ENCODE results near the gene TOR3A. TPM values are rescaled to one million over a fixed set of nuclear protein-coding genes. Genes with fewer than 3 reads are reported as not detected.

The TOR3A gene
- total and polyA plus RNA-seq, 2 of the 13 experiments (the other 11 are each of a cell fraction or from before 2014, with no cell fraction given), result 14.7 to 28.4 TPM

DNA sequence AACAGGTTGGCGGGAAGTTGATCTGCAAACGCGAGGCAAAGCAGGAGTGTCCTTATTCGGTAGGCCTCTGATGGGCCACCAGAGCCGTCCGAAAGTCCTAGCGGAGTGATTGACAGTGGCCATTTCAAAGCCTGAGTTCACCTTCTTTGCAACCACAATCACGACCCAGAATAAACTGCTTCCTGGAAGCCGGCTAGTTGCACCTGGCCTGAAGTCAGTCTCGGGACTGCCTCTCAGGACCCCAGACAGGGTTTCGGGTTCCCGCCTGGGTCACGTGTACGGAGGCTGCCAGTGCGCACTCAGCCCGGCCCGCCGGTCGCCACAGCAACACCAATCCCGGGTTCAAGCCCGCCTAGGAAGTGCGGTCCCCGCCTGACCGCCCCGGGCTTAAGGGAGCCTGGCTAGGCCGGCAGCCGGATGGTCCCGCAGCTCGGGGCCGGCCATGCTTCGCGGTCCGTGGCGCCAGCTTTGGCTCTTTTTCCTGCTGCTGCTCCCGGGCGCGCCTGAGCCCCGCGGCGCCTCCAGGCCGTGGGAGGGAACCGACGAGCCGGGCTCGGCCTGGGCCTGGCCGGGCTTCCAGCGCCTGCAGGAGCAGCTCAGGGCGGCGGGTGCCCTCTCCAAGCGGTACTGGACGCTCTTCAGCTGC is at the start of gene TOR3A (continued):
- TF ChIP-seq ZNF761 (CRISPR knock-in tag; conservative IDR thresholded peaks at IDR 0.05) (no peak), PAWR (CRISPR knock-in tag; IDR thresholded peaks at IDR 0.05; ENCODE audit: borderline replicate concordance) (no peak), FOXP1 (IDR thresholded peaks at IDR 0.05) (no peak), FOXP1 (CRISPR knock-in tag; IDR thresholded peaks at IDR 0.05) (no peak), ZNF317 (CRISPR knock-in tag; IDR thresholded peaks at IDR 0.05) (0 out of 2 replicates have a peak, but pooled peaks have one; percentile 41), ZNF703 (CRISPR knock-in tag; IDR thresholded peaks at IDR 0.05; ENCODE audit: borderline replicate concordance) (no peak), EP300 (IDR thresholded peaks at IDR 0.05; ENCODE audit: low read depth in 2 of 2, low read length in 2 of 2) (0 out of 4 replicates have a peak, but pooled peaks of 1 of the 2 experiments have one; percentile 3), EP300 (CRISPR knock-in tag; IDR thresholded peaks at IDR 0.05; ENCODE audit: borderline replicate concordance) (no peak), RARG (CRISPR knock-in tag; IDR thresholded peaks at IDR 0.05; ENCODE audit: low read depth) (no peak)
- TF ChIP-seq, protein P1, sequence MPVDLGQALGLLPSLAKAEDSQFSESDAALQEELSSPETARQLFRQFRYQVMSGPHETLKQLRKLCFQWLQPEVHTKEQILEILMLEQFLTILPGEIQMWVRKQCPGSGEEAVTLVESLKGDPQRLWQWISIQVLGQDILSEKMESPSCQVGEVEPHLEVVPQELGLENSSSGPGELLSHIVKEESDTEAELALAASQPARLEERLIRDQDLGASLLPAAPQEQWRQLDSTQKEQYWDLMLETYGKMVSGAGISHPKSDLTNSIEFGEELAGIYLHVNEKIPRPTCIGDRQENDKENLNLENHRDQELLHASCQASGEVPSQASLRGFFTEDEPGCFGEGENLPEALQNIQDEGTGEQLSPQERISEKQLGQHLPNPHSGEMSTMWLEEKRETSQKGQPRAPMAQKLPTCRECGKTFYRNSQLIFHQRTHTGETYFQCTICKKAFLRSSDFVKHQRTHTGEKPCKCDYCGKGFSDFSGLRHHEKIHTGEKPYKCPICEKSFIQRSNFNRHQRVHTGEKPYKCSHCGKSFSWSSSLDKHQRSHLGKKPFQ (CRISPR knock-in tag; IDR thresholded peaks at IDR 0.05; ENCODE audit: insufficient replicate concordance), result no peak
- TF ChIP-seq, protein P2, sequence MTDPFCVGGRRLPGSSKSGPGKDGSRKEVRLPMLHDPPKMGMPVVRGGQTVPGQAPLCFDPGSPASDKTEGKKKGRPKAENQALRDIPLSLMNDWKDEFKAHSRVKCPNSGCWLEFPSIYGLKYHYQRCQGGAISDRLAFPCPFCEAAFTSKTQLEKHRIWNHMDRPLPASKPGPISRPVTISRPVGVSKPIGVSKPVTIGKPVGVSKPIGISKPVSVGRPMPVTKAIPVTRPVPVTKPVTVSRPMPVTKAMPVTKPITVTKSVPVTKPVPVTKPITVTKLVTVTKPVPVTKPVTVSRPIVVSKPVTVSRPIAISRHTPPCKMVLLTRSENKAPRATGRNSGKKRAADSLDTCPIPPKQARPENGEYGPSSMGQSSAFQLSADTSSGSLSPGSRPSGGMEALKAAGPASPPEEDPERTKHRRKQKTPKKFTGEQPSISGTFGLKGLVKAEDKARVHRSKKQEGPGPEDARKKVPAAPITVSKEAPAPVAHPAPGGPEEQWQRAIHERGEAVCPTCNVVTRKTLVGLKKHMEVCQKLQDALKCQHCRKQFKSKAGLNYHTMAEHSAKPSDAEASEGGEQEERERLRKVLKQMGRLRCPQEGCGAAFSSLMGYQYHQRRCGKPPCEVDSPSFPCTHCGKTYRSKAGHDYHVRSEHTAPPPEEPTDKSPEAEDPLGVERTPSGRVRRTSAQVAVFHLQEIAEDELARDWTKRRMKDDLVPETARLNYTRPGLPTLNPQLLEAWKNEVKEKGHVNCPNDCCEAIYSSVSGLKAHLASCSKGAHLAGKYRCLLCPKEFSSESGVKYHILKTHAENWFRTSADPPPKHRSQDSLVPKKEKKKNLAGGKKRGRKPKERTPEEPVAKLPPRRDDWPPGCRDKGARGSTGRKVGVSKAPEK (CRISPR knock-in tag; IDR thresholded peaks at IDR 0.05; ENCODE audit: borderline replicate concordance), result no peak
- TF ChIP-seq, protein P3, sequence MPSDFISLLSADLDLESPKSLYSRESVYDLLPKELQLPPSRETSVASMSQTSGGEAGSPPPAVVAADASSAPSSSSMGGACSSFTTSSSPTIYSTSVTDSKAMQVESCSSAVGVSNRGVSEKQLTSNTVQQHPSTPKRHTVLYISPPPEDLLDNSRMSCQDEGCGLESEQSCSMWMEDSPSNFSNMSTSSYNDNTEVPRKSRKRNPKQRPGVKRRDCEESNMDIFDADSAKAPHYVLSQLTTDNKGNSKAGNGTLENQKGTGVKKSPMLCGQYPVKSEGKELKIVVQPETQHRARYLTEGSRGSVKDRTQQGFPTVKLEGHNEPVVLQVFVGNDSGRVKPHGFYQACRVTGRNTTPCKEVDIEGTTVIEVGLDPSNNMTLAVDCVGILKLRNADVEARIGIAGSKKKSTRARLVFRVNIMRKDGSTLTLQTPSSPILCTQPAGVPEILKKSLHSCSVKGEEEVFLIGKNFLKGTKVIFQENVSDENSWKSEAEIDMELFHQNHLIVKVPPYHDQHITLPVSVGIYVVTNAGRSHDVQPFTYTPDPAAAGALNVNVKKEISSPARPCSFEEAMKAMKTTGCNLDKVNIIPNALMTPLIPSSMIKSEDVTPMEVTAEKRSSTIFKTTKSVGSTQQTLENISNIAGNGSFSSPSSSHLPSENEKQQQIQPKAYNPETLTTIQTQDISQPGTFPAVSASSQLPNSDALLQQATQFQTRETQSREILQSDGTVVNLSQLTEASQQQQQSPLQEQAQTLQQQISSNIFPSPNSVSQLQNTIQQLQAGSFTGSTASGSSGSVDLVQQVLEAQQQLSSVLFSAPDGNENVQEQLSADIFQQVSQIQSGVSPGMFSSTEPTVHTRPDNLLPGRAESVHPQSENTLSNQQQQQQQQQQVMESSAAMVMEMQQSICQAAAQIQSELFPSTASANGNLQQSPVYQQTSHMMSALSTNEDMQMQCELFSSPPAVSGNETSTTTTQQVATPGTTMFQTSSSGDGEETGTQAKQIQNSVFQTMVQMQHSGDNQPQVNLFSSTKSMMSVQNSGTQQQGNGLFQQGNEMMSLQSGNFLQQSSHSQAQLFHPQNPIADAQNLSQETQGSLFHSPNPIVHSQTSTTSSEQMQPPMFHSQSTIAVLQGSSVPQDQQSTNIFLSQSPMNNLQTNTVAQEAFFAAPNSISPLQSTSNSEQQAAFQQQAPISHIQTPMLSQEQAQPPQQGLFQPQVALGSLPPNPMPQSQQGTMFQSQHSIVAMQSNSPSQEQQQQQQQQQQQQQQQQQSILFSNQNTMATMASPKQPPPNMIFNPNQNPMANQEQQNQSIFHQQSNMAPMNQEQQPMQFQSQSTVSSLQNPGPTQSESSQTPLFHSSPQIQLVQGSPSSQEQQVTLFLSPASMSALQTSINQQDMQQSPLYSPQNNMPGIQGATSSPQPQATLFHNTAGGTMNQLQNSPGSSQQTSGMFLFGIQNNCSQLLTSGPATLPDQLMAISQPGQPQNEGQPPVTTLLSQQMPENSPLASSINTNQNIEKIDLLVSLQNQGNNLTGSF (CRISPR knock-in tag; IDR thresholded peaks at IDR 0.05), result no peak; the same call in 1 of the 2 replicates
- TF ChIP-seq, protein P4, sequence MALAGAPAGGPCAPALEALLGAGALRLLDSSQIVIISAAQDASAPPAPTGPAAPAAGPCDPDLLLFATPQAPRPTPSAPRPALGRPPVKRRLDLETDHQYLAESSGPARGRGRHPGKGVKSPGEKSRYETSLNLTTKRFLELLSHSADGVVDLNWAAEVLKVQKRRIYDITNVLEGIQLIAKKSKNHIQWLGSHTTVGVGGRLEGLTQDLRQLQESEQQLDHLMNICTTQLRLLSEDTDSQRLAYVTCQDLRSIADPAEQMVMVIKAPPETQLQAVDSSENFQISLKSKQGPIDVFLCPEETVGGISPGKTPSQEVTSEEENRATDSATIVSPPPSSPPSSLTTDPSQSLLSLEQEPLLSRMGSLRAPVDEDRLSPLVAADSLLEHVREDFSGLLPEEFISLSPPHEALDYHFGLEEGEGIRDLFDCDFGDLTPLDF (CRISPR knock-in tag; IDR thresholded peaks at IDR 0.05), result peak; percentile 74; the same call in 1 of the 2 replicates
- TF ChIP-seq, protein P5, sequence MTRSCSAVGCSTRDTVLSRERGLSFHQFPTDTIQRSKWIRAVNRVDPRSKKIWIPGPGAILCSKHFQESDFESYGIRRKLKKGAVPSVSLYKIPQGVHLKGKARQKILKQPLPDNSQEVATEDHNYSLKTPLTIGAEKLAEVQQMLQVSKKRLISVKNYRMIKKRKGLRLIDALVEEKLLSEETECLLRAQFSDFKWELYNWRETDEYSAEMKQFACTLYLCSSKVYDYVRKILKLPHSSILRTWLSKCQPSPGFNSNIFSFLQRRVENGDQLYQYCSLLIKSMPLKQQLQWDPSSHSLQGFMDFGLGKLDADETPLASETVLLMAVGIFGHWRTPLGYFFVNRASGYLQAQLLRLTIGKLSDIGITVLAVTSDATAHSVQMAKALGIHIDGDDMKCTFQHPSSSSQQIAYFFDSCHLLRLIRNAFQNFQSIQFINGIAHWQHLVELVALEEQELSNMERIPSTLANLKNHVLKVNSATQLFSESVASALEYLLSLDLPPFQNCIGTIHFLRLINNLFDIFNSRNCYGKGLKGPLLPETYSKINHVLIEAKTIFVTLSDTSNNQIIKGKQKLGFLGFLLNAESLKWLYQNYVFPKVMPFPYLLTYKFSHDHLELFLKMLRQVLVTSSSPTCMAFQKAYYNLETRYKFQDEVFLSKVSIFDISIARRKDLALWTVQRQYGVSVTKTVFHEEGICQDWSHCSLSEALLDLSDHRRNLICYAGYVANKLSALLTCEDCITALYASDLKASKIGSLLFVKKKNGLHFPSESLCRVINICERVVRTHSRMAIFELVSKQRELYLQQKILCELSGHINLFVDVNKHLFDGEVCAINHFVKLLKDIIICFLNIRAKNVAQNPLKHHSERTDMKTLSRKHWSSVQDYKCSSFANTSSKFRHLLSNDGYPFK (CRISPR knock-in tag; IDR thresholded peaks at IDR 0.05; ENCODE audit: borderline replicate concordance), result no peak

All from HepG2 (cell line).